Esophagus squamous epithelium (tissue), 4 donors: ENCODE results near the gene NHLH2.

Source experiments
- CTCF ChIP-seq, 6 experiments: fragments of 450-650 bp in 4 of 6; fragments of 200-600 bp in 2 of 6; sonication (generic) in 2 of 6; IDR thresholded peaks; one replicate each; pipeline ENCODE4 v1.5.1; 2016 to 2019; ENCODE audit warnings: antibody characterized with exemption in 6 of 6, mild to moderate bottlenecking in 4 of 6, moderate library complexity in 4 of 6
- POLR2A ChIP-seq, 4 donors: fragments of 450-650 bp; IDR thresholded peaks; one replicate each; pipeline ENCODE4 v1.6.1; 2017; ENCODE audit warnings: antibody characterized with exemption in 4 of 4, mild to moderate bottlenecking in 4 of 4, moderate library complexity in 3 of 4

GRCh38 chr1:115869064-115869463 is 28.1 kb upstream of the NHLH2 start:
- no peak for TF ChIP-seq CTCF (IDR thresholded peaks at IDR 0.05)
- no peak for TF ChIP-seq POLR2A (IDR thresholded peaks at IDR 0.05)
